Stimulated activated CD4-positive, alpha-beta T cell treated with anti-CD3 and anti-CD28 coated beads, Interleukin-1b, Interleukin-23, amount 100 ng/mL, for 4 hours (primary cell): ENCODE measurements around the gene B9D1.

Experiments used
- DNase-seq, 2 donors: peaks; one replicate each; pipeline ENCODE4 v3.0.0-alpha.2; 2020; ENCODE audit warnings: low read depth in 2 of 2

The B9D1 gene

GRCh38 chr17:19338031-19338990 is 24.2 kb downstream of the B9D1 start:
- peak; percentile 39 to 53 for DNase-seq

GRCh38 chr17:19337712-19338023 is 24.9 kb downstream of the B9D1 start:
- DNase-seq: no peak

DNA sequence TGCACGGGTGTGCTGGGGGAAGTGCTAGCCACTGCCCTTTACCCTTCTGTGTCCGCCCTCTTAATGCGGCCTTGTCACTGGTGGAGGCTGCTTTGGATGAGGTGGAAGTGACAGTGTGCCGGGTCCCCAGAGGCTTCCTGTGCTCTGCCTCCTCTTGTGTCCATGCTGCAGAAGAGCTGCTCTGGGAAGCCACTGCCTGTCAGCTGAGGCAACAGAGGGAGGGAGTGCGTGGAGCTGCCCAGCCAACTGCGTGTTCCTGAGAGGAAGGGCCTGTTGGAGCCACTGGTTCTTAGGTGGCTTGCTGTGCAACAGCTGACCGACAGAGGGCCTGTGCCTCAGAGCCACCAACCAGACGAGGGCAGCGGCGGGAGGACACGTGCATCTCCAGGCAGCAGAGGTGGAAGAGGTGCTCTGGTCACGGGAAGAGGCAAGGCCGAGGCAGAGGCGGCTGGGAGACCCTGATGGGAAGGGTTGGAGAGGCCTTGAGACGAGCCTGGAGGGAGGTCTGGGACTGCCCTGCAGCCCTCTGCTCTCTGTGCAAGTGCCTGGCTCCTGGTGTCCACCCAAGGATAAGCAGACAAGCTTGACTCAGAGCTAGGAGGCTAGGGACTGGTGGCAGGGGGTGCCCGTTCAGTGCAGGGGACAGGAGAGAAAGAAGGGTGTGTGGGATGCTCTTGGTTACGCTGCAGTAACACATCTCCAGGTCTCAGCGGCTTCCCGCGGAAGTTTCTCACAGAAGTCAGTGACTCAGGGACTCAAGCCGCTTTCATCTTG is 25.4 kb downstream of the B9D1 start:
- no peak for DNase-seq

DNA sequence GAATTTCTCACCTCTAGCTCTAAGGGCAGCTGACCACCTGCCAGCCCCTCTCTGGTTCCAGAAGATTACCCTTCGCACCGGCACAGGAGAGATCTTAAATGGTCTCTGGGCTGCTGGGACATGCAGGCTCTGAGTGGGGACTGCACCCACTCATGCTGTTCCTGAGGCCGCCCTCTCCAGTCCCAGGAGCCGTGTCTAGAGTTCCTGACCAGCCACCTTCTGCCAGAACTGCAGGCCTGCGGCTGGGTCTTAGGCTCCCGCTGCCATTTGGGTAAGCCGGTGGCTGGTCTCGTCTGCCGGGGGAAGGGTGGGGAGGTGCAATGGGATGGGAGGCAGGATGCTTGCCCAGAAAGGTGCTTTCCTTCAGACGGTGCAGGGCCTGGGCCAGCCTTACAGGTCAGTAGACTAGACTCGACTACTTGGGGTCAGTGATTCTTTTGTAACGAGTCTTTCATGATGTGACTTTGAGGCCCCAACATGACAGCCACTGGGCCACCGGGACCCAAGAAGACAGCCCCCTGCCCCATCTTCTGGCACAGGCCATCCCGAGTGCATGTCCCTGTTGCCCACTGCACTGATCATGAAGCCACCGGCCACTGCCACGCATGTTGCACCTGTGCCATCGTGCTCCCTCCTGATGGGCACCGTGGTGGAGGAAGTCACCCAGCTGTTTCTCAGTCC is 26.4 kb downstream of the B9D1 start:
- DNase-seq: no peak

GRCh38 chr17:19334331-19334730 is 28.2 kb downstream of the B9D1 start:
- DNase-seq: no peak

DNA sequence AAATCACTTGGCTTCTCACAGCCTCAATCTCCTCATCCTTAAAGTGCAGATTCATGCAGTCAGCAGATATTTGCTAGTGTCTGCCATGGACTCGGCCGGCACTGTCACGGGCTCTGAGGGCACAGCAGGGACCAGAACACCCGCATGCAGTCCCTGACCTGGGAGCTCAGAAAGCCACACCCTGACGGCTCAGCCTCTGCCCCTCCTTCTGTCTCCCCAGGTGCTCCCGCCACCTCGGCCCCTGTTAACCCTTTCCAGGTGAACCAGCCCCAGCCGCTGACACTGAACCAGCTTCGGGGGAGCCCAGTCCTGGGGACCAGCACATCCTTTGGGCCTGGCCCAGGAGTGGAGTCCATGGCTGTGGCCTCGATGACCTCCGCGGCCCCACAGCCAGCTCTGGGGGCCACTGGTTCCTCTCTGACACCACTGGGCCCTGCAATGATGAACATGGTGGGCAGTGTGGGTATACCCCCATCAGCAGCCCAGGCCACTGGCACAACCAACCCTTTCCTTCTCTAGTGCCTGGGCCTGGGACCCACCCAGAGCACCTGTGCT is 28.7 kb downstream of the B9D1 start:
- no peak for DNase-seq

GRCh38 chr17:19333132-19333440 is 29.4 kb downstream of the B9D1 start:
- DNase-seq: no peak

DNA sequence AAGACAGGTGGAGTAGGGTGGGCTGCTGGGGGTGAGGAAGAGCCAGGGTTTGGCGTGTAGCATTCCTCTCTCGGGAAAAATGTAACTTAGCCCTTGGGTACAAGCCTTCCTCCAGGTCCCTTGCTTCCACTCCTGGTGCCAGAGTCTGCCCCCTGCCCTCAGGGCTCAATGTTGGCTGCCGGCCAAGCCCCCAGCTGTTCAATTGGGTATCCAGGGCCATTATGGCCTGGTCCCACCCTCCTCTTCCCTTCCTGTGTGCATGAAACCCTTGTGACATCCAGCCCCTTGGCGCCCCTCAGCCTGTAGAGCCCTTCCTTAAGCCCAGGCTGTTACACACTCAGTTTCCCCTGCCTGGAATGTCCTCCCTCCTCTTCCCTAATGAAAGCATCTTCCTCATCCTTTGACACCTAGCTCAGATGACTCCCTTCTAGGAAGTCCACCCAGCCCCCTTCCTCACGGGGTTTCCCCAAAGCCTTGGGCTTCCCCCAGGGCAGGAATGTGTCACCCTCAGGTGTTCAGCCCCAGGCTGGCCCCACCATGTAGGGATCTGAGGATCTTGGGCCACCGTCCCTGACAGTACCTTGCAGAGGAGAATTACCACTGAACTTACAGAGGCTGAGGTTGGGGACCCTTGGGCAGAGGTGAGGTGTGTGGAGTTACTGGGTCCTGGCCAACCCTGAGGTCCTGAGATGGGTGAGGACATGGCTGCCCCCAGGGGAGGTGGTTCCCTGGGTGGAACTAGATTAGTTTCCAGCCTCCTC is 30.0 kb downstream of the B9D1 start:
- DNase-seq: no peak

DNA sequence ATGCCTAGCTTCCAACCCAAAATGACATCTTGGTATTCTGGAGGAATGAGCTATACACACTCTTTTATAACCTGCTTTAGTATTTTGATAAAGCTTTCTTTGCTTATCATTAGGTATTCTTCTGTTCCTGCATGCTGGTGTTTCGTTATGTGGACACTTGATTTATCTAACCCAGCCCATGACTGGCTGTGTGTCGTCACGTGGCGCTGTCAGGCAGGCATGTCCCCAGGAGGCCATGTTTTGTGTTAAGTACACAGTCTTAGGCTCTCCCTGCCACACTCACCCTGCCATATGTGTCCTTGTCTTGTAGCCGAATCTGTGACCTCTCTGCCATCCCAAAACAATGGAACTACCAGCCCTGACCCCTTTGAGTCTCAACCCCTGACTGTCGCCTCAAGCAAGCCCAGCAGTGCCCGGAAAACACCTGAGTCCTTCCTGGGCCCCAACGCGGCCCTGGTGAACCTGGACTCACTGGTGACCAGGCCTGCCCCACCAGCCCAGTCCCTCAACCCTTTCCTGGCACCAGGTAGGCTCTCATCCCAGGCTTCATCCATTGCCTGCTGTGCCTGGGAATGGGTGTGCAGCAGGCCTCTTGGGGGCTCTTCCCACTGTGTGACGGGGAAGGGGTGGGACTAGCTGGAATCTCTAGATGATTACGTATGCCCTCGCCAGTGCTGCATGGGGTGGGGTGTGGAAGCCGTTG is 30.8 kb downstream of the B9D1 start:
- no peak for DNase-seq

DNA sequence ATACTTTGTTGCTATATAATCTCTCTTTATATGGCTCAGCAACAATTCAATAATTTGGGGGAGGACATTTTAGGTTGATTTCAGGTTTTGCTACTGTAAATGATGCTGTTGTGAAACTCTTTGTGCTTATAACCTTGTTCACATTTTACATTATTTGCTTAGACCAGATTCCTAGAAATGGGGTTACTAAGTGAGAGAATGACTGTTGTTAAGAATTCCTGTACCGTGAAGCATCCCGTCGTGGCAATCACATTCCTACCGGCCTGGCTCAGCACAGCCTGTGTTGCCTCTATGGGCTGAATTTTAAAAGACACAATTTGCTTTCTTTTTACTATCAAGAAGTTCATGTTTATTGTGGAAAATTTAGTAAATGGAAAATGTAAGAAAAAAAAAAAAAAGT is 31.4 kb downstream of the B9D1 start:
- no peak for DNase-seq

DNA sequence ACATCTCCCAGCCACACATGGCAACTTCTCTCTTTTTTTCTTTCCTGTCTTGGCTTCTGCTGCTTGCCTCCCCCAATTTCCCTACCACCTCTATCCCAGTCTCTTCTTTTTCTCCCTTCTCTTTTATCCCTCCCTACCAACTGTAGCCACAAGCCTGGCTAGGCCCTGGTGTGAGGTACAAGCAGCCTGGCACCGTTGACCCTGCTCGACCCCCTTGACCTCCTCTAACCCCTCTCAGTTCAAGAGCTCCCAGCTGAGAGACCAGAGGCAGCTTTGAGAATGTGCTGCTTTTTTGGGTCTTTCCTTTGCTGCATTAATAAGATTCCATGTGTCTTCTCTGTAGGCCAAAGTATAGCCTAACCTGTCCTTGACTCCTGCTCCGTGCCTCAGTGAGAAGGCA is 32.3 kb downstream of the B9D1 start:
- no peak for DNase-seq

DNA sequence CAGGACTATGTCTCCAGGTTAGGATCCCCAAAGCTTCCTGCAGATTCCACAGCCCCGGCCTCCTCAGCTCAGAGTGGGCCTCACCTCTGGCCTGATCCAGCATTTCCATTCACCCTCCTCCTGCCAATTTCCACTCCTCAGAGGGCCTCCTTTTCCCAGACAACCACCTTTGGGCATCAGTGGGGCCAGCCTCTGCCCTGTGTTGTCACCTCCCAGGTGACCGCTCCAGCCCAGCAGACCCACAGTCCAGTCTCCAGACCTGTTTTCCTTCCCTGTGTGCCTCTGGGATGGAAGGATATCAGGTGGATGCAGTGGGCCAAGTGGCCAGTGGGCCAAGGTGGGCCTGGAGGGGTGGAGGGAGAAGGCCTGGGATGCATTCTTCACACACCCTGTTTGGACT is 32.7 kb downstream of the B9D1 start:
- no peak for DNase-seq

- DNase-seq: no peak
These were observed 33.4 kb downstream of the B9D1 start for GRCh38 chr17:19329136-19329535.

DNA sequence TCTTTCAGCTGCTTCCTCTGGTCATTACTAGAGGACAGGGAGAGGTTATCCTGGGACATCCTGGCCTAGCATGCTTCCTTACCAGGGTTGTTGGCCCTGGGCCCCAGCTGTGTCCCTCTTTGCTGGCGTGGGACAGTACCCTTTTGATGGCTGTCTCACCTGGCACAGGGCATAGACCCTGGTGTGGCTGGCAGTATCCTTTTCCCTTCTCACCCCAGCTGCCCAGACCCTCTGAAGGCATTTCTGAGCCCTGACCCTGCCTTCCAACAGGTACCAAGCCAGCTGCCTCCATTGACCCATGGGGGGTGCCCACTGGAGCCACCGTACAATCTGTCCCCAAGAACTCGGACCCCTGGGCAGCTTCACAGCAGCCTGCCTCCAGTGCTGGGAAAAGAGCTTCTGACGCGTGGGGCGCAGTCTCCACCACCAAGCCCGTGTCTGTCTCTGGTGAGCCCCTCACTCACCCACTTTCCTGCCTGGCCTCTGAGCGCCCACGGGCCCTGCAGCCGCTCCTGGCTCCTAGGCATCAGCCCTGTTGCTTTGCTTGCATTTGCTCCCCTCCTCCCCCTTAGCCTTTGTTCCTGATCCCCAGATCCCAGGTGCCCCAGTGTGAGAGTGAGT is 34.0 kb downstream of the B9D1 start:
- no peak for DNase-seq

DNA sequence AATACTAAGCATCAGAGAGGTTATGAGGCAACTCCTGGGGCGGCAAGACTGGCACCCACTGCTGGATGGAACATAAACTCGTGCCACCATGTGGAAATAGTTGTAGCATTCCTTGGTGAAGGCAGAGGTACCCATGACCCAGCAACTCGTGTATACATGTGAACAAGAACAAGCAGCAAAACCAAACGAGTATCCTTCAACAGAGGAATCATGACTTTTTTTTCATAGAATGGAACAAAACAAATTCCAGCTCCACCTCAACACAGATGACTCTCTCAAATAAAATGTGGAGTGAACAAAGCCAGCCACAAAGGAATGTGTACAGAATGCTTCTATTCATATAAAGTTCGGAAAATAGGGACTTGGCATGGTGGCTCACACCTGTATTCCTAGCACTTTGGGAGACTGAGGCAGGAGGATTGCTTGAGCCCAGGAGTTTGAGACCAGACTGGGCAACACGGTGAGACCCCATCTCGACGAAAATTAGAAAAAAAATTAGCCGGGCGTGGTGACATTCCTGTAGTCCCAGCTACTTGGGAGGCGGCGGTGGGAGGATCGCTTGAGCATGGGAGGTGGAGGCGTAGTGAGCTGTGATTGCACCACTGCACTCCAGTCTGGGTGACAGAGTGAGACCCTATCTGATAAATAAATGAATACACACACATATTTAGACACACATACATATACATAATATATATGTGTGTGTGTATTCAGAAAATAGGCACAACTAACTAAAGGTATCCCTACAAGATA is 35.3 kb downstream of the B9D1 start:
- no peak for DNase-seq

DNA sequence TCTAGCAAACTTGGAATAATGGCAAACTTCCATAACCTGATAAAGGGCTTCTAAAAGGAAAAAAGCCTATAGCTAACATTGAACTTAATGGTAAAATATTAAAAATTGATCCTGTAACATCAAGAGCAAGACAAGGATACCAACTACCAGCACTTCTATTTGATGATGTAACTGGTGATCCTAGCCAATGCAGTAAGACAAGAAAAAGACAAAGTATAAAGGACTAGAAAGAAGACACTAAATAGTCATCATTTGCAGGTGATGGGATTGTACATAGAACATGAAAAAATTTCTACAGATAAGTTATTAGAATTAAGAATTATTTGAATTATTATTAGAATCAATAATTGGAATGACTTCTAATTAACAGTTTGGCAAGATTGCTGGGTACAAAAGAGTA is 37.0 kb downstream of the B9D1 start:
- DNase-seq: no peak

DNA sequence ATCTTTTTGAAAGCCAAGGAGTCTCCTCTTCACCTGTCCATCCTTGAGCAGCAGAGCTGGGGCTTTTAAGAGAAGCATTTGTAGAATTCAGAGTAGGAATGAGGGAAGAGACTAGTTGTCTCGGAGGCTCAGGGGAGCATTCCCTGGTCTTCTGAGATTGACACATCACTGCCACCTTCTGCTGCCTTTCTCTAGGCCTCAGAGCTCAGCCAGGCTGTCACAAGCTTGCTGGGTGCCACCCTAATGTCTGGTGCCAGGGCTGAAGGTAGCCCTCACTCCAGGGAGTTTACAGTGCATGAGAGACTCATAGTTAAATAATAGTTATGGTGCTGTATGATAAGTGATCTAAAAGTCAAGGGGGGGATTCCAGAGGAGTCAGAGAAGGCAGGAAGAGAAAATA is 39.7 kb downstream of the B9D1 start:
- no peak for DNase-seq

DNA sequence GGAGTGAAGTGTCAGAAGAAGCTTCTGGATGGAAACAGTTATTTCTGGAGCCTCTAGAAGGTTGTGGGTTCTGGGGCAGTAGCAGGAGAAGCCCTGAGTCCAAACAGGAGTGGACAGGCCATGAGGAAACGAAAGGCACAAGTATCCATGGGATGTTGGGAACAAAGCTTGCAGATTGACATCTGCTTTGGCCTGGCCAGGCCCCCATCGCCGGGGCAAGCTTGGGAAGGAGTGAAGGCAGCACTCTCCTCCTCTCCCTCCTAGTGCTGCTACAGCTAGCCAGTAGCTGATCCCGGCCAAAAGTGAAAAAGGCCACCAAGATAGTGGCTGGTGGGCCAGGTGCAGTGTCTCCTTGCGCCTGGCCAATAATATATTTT is 40.4 kb downstream of the B9D1 start:
- DNase-seq: no peak

DNA sequence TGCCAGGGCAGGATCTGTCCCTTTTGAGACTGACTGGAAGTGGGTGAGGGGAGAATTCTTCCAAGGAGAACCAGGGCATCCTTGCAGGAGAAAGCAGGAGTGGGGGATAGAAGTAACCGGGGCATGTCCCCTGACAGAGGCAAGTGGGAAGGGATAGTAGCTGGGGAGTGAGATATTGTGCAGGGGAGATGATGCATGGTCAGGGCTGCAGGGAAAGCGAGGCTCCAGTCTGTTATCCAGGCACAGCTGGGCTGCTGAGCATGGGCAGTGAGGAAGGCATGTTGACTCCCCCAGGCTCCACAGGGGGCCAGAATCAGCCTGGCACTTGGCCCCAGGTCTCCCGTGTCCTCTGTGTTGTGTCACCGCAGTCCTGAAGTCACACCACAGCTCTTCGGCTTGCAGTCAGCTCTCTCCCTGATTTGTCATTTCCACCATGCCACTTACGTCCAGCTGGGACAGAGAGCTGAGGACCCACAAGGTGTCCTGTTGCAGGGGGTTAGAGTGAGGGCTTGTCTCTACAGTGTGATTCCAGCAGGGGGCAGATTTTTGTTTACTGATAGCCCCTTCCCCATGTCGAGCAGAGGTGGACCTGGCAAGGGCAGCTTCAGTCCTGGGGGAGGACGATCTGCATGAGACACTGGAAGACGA is 40.9 kb downstream of the B9D1 start:
- no peak for DNase-seq
